HL-60 (cell line): ENCODE measurements around the gene PACRG.
A peak's percentile ranks its signal among the peaks of the same experiment; 100 is the strongest.

Source experiments
- DNase-seq, 2 experiments: peaks; one replicate each; pipeline ENCODE4 v3.0.0-alpha.2; 2010 to 2020; ENCODE audit warnings: low read depth in 1 of 2, low spot score in 1 of 2
- H3K27ac ChIP-seq: fragments of 250-450 bp; sonication (Bioruptor Pico); replicated peaks from 2 replicates; pipeline ENCODE4 v1.5.1; 2020; ENCODE audit warnings: mild to moderate bottlenecking, moderate library complexity
- H3K27me3 ChIP-seq: fragments of 250-450 bp; sonication (Bioruptor Pico); 2 replicates; pipeline ENCODE4 v1.5.1; 2021; ENCODE audit warnings: mild to moderate bottlenecking, moderate library complexity; ENCODE audit not compliant: insufficient read depth, poor library complexity, severe bottlenecking
- H3K4me3 ChIP-seq: replicated peaks from 2 replicates; pipeline ENCODE4 v1.5.1; 2011; ENCODE audit warnings: mild to moderate bottlenecking, control low read depth, low read length; ENCODE audit not compliant: insufficient read depth
- CTCF ChIP-seq: IDR thresholded peaks from one replicate; pipeline ENCODE4 v1.5.1; 2011; ENCODE audit warnings: low read length, control low read depth, inconsistent platforms; ENCODE audit not compliant: insufficient read depth
- GABPA ChIP-seq: IDR thresholded peaks from 2 replicates; pipeline ENCODE4 v1.6.1; 2012; ENCODE audit warnings: low read depth
- POLR2AphosphoS5 ChIP-seq: IDR thresholded peaks from 2 replicates; pipeline ENCODE4 v1.6.1; 2012; ENCODE audit warnings: low read depth
- SPI1 ChIP-seq: IDR thresholded peaks from 2 replicates; pipeline ENCODE4 v1.6.1; 2012; ENCODE audit warnings: low read depth, mild to moderate bottlenecking, borderline replicate concordance
- TF ChIP-seq, protein P1 (sequence below): IDR thresholded peaks from 2 replicates; pipeline ENCODE4 v1.6.1; 2012; ENCODE audit warnings: low read depth; ENCODE audit not compliant: insufficient replicate concordance

The PACRG gene

DNA sequence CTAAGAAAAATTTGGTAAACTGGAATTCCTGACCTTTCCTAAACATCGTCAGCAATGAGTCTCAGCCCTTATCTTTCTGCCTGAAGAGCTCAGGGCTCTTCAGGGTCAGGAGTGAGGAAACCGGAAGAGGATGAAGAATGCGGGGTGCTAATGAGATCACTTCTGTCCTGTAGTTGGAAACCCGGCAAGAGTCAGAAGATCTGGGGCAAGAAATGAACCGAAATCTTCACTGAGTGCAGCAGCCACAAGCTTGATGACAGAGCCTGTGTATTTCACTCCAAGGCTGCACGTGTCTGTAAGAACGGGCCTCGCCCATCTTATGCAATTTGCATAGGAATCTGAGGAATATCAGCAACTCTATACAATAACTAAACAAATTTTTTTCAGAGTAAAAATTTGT lies 626.3 kb downstream of the PACRG start:
- DNase-seq, result peak in 1 of 2 experiments; percentile 35
- no peak overlapping the region for H3K4me3 ChIP-seq
- H3K27me3 ChIP-seq, result no peaks in the 10 kb centered on the region
- H3K27ac ChIP-seq, result no peak overlapping the region
- TF ChIP-seq GABPA, result no peak
- TF ChIP-seq POLR2AphosphoS5, result no peak
- TF ChIP-seq, protein P1, sequence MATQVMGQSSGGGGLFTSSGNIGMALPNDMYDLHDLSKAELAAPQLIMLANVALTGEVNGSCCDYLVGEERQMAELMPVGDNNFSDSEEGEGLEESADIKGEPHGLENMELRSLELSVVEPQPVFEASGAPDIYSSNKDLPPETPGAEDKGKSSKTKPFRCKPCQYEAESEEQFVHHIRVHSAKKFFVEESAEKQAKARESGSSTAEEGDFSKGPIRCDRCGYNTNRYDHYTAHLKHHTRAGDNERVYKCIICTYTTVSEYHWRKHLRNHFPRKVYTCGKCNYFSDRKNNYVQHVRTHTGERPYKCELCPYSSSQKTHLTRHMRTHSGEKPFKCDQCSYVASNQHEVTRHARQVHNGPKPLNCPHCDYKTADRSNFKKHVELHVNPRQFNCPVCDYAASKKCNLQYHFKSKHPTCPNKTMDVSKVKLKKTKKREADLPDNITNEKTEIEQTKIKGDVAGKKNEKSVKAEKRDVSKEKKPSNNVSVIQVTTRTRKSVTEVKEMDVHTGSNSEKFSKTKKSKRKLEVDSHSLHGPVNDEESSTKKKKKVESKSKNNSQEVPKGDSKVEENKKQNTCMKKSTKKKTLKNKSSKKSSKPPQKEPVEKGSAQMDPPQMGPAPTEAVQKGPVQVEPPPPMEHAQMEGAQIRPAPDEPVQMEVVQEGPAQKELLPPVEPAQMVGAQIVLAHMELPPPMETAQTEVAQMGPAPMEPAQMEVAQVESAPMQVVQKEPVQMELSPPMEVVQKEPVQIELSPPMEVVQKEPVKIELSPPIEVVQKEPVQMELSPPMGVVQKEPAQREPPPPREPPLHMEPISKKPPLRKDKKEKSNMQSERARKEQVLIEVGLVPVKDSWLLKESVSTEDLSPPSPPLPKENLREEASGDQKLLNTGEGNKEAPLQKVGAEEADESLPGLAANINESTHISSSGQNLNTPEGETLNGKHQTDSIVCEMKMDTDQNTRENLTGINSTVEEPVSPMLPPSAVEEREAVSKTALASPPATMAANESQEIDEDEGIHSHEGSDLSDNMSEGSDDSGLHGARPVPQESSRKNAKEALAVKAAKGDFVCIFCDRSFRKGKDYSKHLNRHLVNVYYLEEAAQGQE, result no peak
- no peak for TF ChIP-seq CTCF
- no peak for TF ChIP-seq SPI1

- Histone ChIP-seq H3K4me3 (peak overlapping the region; percentile 1; the same call in 1 of the 2 replicates), H3K27me3 (no peaks in the 10 kb centered on the region), H3K27ac (peak overlapping the region; percentile 58)
- DNase-seq, result peak; percentile 55 to 66
- TF ChIP-seq SPI1 (peak; percentile 89), POLR2AphosphoS5 (0 out of 2 replicates have a peak, but pooled peaks have one; percentile 38)
- TF ChIP-seq, protein P1, result no peak
These were observed 627.1 kb downstream of the PACRG start for GRCh38 chr6:163354761-163355425.

DNA sequence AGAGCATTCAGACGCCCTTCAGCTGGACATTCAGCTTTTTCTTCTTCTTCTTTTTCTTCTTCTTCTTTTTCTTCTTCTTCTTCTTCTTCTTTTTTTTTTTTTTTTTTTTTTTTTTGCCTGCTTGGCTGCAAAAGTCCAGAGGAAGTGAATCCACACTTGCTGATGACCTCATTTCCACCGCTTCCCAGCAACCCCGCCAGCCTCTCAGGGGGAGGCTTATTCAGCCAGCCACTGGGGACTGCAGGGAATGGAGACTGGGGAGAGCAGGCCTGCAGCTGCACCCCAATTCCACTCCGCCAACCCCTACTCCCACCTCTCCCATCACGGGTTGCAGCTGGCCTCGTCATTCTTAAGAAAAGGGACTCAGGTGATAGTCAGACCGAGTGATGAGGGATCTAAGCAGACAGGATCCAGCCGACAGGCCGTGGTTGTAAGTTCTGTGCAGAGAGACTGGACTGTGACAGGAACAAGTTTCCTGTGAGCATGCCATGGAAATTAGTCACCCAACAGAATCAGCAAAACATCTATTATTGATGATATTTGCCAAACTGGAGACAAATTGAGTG lies 627.7 kb downstream of the PACRG start:
- H3K4me3 ChIP-seq, result peak overlapping the region; percentile 20
- TF ChIP-seq CTCF (no peak), SPI1 (peak; percentile 44; the same call in 1 of the 2 replicates), GABPA (no peak), POLR2AphosphoS5 (no peak)
- TF ChIP-seq, protein P1, result no peak
- no peaks in the 10 kb centered on the region for H3K27me3 ChIP-seq
- H3K27ac ChIP-seq, result peak overlapping the region; percentile 58
- peak; percentile 73 to 78 for DNase-seq
